GM23338 (cell line): ENCODE data around the gene ARRDC2. TPM values are rescaled to one million over a fixed set of nuclear protein-coding genes. Genes with fewer than 3 reads are reported as not detected.
A peak's percentile ranks its signal among the peaks of the same experiment; 100 is the strongest.

Source experiments
- ATAC-seq: fragments of 200-7000 bp; cut with Tn5 transposase; 3 replicates; pipeline ENCODE4 v1.9.1; 2020
- DNase-seq: peaks from one replicate; pipeline ENCODE4 v3.0.0-alpha.2; 2015; ENCODE audit warnings: low spot score
- H2AFZ ChIP-seq: fragments of 200-600 bp; sonication (generic); 2 replicates; pipeline ENCODE4 v1.8.0; 2016; ENCODE audit warnings: antibody characterized with exemption, mild to moderate bottlenecking, moderate library complexity
- H3F3A ChIP-seq: fragments of 200-600 bp; sonication (generic); replicated peaks from 2 replicates; pipeline ENCODE4 v1.8.0; 2017; ENCODE audit warnings: antibody characterized with exemption, mixed run types, low read depth
- H3K27ac ChIP-seq: fragments of 200-600 bp; sonication (generic); 2 replicates; pipeline ENCODE4 v1.6.1; 2016; ENCODE audit warnings: low read depth
- H3K27me3 ChIP-seq: fragments of 200-600 bp; sonication (generic); 2 replicates; pipeline ENCODE4 v1.8.0; 2016; ENCODE audit warnings: mild to moderate bottlenecking, mixed run types, moderate library complexity; ENCODE audit not compliant: insufficient read depth
- H3K36me3 ChIP-seq: fragments of 200-600 bp; sonication (generic); 2 replicates; pipeline ENCODE4 v1.8.0; 2016; ENCODE audit warnings: mild to moderate bottlenecking; ENCODE audit not compliant: insufficient read depth
- H3K4me1 ChIP-seq: fragments of 200-600 bp; sonication (generic); 2 replicates; pipeline ENCODE4 v1.8.0; 2016; ENCODE audit warnings: mild to moderate bottlenecking, moderate library complexity; ENCODE audit not compliant: insufficient read depth
- H3K4me2 ChIP-seq: fragments of 200-600 bp; sonication (generic); 2 replicates; pipeline ENCODE4 v1.7.1; 2017; ENCODE audit warnings: mixed run types
- H3K4me3 ChIP-seq: fragments of 200-600 bp; sonication (generic); 2 replicates; pipeline ENCODE4 v1.6.1; 2016; ENCODE audit warnings: mixed run types
- H3K79me2 ChIP-seq: fragments of 200-600 bp; sonication (generic); replicated peaks from 2 replicates; pipeline ENCODE4 v1.8.0; 2017; ENCODE audit warnings: mild to moderate bottlenecking; ENCODE audit not compliant: insufficient read depth
- H3K9me2 ChIP-seq: fragments of 200-600 bp; sonication (generic); 2 replicates; pipeline ENCODE4 v1.8.0; 2017; ENCODE audit not compliant: insufficient read depth
- H4K20me1 ChIP-seq: fragments of 200-600 bp; sonication (generic); replicated peaks from 2 replicates; pipeline ENCODE4 v1.8.0; 2017; ENCODE audit warnings: mild to moderate bottlenecking; ENCODE audit not compliant: insufficient read depth
- H3K27ac Mint-ChIP-seq: 2 replicates; pipeline ENCODE4 v1.8.0; 2020; ENCODE audit warnings: inconsistent platforms, mild to moderate bottlenecking, moderate library complexity, mixed read lengths
- H3K27me3 Mint-ChIP-seq: 3 replicates; pipeline ENCODE4 v1.8.0; 2022; ENCODE audit warnings: low read depth, mild to moderate bottlenecking, moderate library complexity, mixed read lengths, inconsistent platforms; ENCODE audit not compliant: insufficient read depth, poor library complexity
- H3K36me3 Mint-ChIP-seq: 3 replicates; pipeline ENCODE4 v1.8.0; 2021; ENCODE audit warnings: low read depth, mild to moderate bottlenecking, inconsistent platforms, moderate library complexity, mixed read lengths
- H3K4me1 Mint-ChIP-seq: 3 replicates; pipeline ENCODE4 v1.8.0; 2020; ENCODE audit warnings: mild to moderate bottlenecking, inconsistent platforms, mixed read lengths
- H3K4me3 Mint-ChIP-seq: 3 replicates; pipeline ENCODE4 v1.8.0; 2021; ENCODE audit warnings: moderate library complexity, mild to moderate bottlenecking, inconsistent platforms, mixed read lengths
- H3K9me3 Mint-ChIP-seq: 3 replicates; pipeline ENCODE4 v1.8.0; 2020; ENCODE audit warnings: moderate library complexity, mild to moderate bottlenecking, inconsistent platforms, mixed read lengths
- CREB1 ChIP-seq: fragments of 250-450 bp; sonication (Bioruptor Pico); IDR thresholded peaks from 2 replicates; pipeline ENCODE4 v1.5.0; 2020; ENCODE audit warnings: low read depth, mild to moderate bottlenecking, moderate library complexity
- CTCF ChIP-seq, 2 experiments: fragments of 200-600 bp in 1 of 2; sonication (generic) in 1 of 2; conservative IDR thresholded peaks; 2 replicates each; pipeline versions ENCODE4 v1.5.1 to v1.6.1; 2016 to 2017; ENCODE audit warnings: antibody characterized with exemption in 2 of 2, low read depth in 2 of 2, mild to moderate bottlenecking in 2 of 2, moderate library complexity in 1 of 2
- ETS1 ChIP-seq: IDR thresholded peaks from 2 replicates; pipeline ENCODE4 v1.6.1; 2016; ENCODE audit warnings: antibody characterized with exemption
- EZH2phosphoT487 ChIP-seq: fragments of 200-600 bp; sonication (generic); IDR thresholded peaks from one replicate; pipeline ENCODE4 v1.8.1; 2018; ENCODE audit warnings: antibody characterized with exemption; ENCODE audit not compliant: unreplicated experiment
- JUNB ChIP-seq: IDR thresholded peaks from one replicate; pipeline ENCODE4 v1.6.1; 2016; ENCODE audit warnings: antibody characterized with exemption; ENCODE audit not compliant: unreplicated experiment
- NANOG ChIP-seq: IDR thresholded peaks from 2 replicates; pipeline ENCODE4 v1.6.1; 2016; ENCODE audit warnings: antibody characterized with exemption, borderline replicate concordance
- POLR2AphosphoS5 ChIP-seq: IDR thresholded peaks from 2 replicates; pipeline ENCODE4 v1.6.1; 2016; ENCODE audit warnings: antibody characterized with exemption, low read depth
- REST ChIP-seq: IDR thresholded peaks from one replicate; pipeline ENCODE4 v1.6.1; 2018; ENCODE audit warnings: antibody characterized with exemption; ENCODE audit not compliant: unreplicated experiment
- STAT1 ChIP-seq: IDR thresholded peaks from one replicate; pipeline ENCODE4 v1.6.1; 2016; ENCODE audit warnings: antibody characterized with exemption; ENCODE audit not compliant: unreplicated experiment
- ZNF114 ChIP-seq: fragments of 250-450 bp; sonication (Bioruptor Pico); IDR thresholded peaks from 2 replicates; pipeline ENCODE4 v1.5.0; 2020; ENCODE audit warnings: mild to moderate bottlenecking, moderate library complexity
- polyA plus RNA-seq: library from polyadenylated mRNA; unstranded; fragments of >200 nt; fragmentation: Nextera tagmentation; extraction: Ambion mirVana; gene quantifications from 2 replicates; pipeline ENCODE4 v1.2.1, GENCODE V29; 2016
- total RNA-seq: library from RNA; depleted of rRNA; stranded (reverse); fragments of >200 nt; shearing (Covaris generic); gene quantifications from 2 replicates; pipeline ENCODE4 v1.2.3, GENCODE V29; 2014

The ARRDC2 gene
- total and polyA plus RNA-seq, 2 experiments from 2014 or later, result 2.4 to 7.1 TPM

GRCh38 chr19:18021121-18021755, 13.3 kb downstream of the ARRDC2 start:
- Mint-ChIP-seq H3K4me1 (peaks cover 5% of the 10 kb centered on the region), H3K4me3 (no peak overlapping the region), H3K36me3 (no peaks in the 10 kb centered on the region), H3K9me3 (no peaks in the 10 kb centered on the region), H3K27me3 (peaks cover 17% of the 10 kb centered on the region), H3K27ac (no peak overlapping the region)
- Histone ChIP-seq H3K79me2 (no peaks in the 10 kb centered on the region), H3K27ac (no peak overlapping the region), H3K4me2 (no peak overlapping the region), H3K27me3 (no peaks in the 10 kb centered on the region), H2AFZ (peak overlapping the region; percentile 66; the same call in 1 of the 2 replicates), H3K9me2 (no peaks in the 10 kb centered on the region), H3K36me3 (no peaks in the 10 kb centered on the region), H3K4me3 (no peak overlapping the region), H4K20me1 (no peaks in the 10 kb centered on the region), H3F3A (no peaks in the 10 kb centered on the region), H3K4me1 (no peaks in the 10 kb centered on the region)
- DNase-seq, result no peak
- no peak for TF ChIP-seq NANOG
- no peak for TF ChIP-seq ETS1
- TF ChIP-seq CREB1 (CRISPR knock-in tag), result no peak
- TF ChIP-seq CTCF (conservative IDR thresholded peaks at IDR 0.05; ENCODE audit: low read depth in 2 of 2), result no peak
- no peak for TF ChIP-seq JUNB
- no peak for TF ChIP-seq POLR2AphosphoS5
- no peak for TF ChIP-seq STAT1
- no peak for ATAC-seq

GRCh38 chr19:18023622-18024251, 15.8 kb downstream of the ARRDC2 start:
- H3K4me1 ChIP-seq, result no peaks in the 10 kb centered on the region
- H3K4me3 Mint-ChIP-seq, result no peak overlapping the region
- H3K27me3 Mint-ChIP-seq, result peaks cover 21% of the 10 kb centered on the region
- H3K4me1 Mint-ChIP-seq, result peaks cover 5% of the 10 kb centered on the region
- H3K36me3 Mint-ChIP-seq, result no peaks in the 10 kb centered on the region
- no peaks in the 10 kb centered on the region for H3K27me3 ChIP-seq
- no peak for DNase-seq
- no peaks in the 10 kb centered on the region for H4K20me1 ChIP-seq
- H3K4me3 ChIP-seq, result no peak overlapping the region
- no peak overlapping the region for H3K27ac ChIP-seq
- no peaks in the 10 kb centered on the region for H3K79me2 ChIP-seq
- no peak overlapping the region for H3K4me2 ChIP-seq
- no peaks in the 10 kb centered on the region for H3K9me2 ChIP-seq
- H3K27ac Mint-ChIP-seq, result no peak overlapping the region
- H3F3A ChIP-seq, result no peaks in the 10 kb centered on the region
- TF ChIP-seq CTCF (conservative IDR thresholded peaks at IDR 0.05; ENCODE audit: low read depth in 2 of 2) (no peak), CREB1 (CRISPR knock-in tag) (no peak), EZH2phosphoT487 (no peak), ZNF114 (CRISPR knock-in tag) (no peak), REST (peak; percentile 46), POLR2AphosphoS5 (no peak)
- no peaks in the 10 kb centered on the region for H3K9me3 Mint-ChIP-seq
- no peaks in the 10 kb centered on the region for H3K36me3 ChIP-seq
- H2AFZ ChIP-seq, result 0 out of 2 replicates have a peak overlapping the region, but pooled peaks have one; percentile 28
- no peak for ATAC-seq
